ENCODE data around the gene RPS21. TPM values are rescaled to one million over a fixed set of nuclear protein-coding genes. Genes with fewer than 3 reads are reported as not detected.

RPS21 gene
- total RNA-seq, 1 donor from 2014 or later: 1,737 TPM

GRCh38 chr20:62362590-62362940 lies 24.3 kb upstream of the RPS21 start:
- Histone ChIP-seq H3K27me3 (ENCODE audit: control insufficient read depth, insufficient read depth, low read length) (no peaks in the 10 kb centered on the region), H3K4me3 (ENCODE audit: low read depth, low read length) (no peak overlapping the region), H3K36me3 (ENCODE audit: control insufficient read depth, insufficient read depth, low read length) (peaks cover 30% of the 10 kb centered on the region)
- TF ChIP-seq CTCF (IDR thresholded peaks at IDR 0.05; ENCODE audit: insufficient read depth, low read length, severe bottlenecking): no peak
- DNase-seq (ENCODE audit: low read depth) (no peak), FAIRE-seq (no peak)

DNA sequence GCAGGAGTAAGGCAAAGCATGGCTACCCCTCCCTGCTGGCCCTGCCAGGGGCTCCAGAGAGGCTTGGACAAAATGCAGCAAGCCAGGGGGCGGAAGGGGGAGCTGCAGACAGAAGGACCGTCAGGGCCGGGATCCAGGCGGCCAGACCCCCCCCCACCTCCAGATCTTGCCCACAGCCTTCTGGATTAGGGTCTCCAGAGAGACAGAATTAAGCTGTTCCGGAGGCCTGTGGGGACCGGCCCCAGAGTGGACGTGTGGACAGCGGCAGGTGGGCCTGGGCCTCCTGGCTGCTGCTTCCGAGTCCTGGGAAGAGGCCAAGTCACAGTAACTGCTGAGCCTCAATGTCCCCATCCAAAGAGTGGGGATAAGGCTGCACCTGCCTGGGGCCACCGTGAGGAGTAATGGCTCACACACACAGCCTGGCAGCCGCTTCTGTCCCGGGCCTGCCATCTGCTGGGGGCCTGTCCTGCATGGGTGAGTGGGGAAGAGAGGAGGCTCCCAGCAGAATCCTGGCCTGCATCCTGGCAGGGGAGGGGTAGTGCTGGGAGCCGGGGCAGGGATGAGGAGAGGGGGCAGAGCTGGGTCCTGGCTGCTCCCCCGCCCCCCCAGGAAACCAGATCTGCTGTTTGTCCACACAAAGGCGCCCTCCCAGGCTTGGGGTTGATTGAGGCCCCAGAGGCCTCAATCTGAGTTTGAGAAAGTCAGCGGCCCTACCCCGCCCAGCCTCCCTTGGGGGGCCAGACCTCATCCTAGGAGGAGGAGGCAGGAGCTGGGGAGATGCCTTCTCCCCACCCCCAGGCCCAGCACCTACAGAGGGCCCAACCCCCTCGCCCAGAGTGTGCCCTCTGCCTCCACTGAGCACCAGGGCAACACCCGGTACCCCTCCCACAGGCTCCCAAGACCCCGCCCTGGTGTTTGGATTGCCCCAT lies 23.6 kb upstream of the RPS21 start:
- peaks cover 27% of the 10 kb centered on the region for H3K36me3 ChIP-seq (ENCODE audit: control insufficient read depth, insufficient read depth, low read length)
- DNase-seq (ENCODE audit: low read depth): no peak

GRCh38 chr20:62363920-62364851 lies 22.7 kb upstream of the RPS21 start:
- peaks cover 26% of the 10 kb centered on the region for H3K36me3 ChIP-seq (ENCODE audit: control insufficient read depth, insufficient read depth, low read length)
- peak overlapping the region; percentile 90 for H3K4me3 ChIP-seq (ENCODE audit: low read depth, low read length)
- TF ChIP-seq CTCF (IDR thresholded peaks at IDR 0.05; ENCODE audit: insufficient read depth, low read length, severe bottlenecking): no peak
- H3K27me3 ChIP-seq (ENCODE audit: control insufficient read depth, insufficient read depth, low read length): no peaks in the 10 kb centered on the region
- DNase-seq (ENCODE audit: low read depth) (no peak), FAIRE-seq (peak; percentile 55)

More for the DNA sequence above, 23.6 kb upstream of the RPS21 start:
- FAIRE-seq: no peak
- H3K27me3 ChIP-seq (ENCODE audit: control insufficient read depth, insufficient read depth, low read length): no peaks in the 10 kb centered on the region
- TF ChIP-seq CTCF (IDR thresholded peaks at IDR 0.05; ENCODE audit: insufficient read depth, low read length, severe bottlenecking): peak; percentile 21
- no peak overlapping the region for H3K4me3 ChIP-seq (ENCODE audit: low read depth, low read length)

GRCh38 chr20:62364911-62365736 lies 21.8 kb upstream of the RPS21 start:
- no peaks in the 10 kb centered on the region for H3K27me3 ChIP-seq (ENCODE audit: control insufficient read depth, insufficient read depth, low read length)
- no peak for DNase-seq (ENCODE audit: low read depth)
- TF ChIP-seq CTCF (IDR thresholded peaks at IDR 0.05; ENCODE audit: insufficient read depth, low read length, severe bottlenecking): no peak
- peak overlapping the region; percentile 90 for H3K4me3 ChIP-seq (ENCODE audit: low read depth, low read length)
- no peak for FAIRE-seq
- H3K36me3 ChIP-seq (ENCODE audit: control insufficient read depth, insufficient read depth, low read length): peaks cover 26% of the 10 kb centered on the region

DNA sequence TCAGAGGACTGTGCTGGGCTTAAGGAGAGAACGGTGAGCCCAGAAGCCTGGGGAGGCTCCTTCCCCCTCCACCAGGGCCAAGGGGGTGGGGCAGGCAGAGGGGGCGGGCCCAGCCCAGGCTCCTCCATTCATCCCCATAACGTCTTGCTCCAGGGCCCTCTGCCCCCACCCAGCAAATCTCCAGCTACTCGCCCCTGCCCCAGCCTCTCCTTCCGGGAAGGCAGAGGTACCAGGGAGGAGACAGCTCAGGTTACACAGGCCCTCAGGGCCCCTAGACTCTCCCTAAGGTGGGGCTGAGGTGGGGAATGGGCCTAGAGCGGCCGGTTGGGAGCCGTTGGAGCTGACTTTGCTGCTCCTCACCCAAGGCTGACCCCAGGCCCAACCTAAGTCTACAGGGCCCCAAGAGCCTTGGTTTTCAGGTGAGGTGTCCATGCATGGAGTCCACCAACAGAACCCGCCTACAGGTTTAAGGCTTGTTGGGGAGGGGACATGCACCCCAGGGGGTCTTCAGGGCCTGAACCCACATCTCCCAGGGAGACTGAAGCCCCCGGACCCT lies 21.0 kb upstream of the RPS21 start:
- TF ChIP-seq CTCF (IDR thresholded peaks at IDR 0.05; ENCODE audit: insufficient read depth, low read length, severe bottlenecking): no peak
- H3K36me3 ChIP-seq (ENCODE audit: control insufficient read depth, insufficient read depth, low read length): peaks cover 22% of the 10 kb centered on the region
- DNase-seq (ENCODE audit: low read depth): peak; percentile 74
- FAIRE-seq: no peak
- no peaks in the 10 kb centered on the region for H3K27me3 ChIP-seq (ENCODE audit: control insufficient read depth, insufficient read depth, low read length)
- peak overlapping the region; percentile 90 for H3K4me3 ChIP-seq (ENCODE audit: low read depth, low read length)

All from bronchial epithelial cell (primary cell).